Measurements from ENCODE around the gene MANEAL.
"Not testable (repeated sequence)": the region's sequence is repeated elsewhere in the genome, so short reads cannot be mapped to it uniquely, and the experiment has no call there.

MANEAL gene, protein sequence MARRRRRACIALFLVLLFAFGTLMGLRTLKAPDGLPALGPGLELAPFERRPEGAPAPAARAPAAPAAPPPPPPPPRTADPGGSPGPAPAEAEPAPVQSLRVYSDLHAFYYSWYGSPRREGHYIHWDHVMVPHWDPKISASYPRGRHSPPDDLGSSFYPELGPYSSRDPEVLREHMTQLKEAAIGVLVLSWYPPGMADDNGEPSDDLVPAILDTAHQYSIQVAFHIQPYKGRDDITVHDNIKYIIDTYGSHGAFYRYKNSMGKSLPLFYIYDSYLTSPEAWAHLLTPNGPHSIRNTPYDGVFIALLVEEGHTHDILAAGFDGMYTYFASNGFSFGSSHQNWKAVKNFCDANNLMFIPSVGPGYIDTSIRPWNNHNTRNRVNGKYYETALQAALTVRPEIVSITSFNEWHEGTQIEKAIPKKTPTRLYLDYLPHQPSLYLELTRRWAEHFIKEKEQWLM

DNA sequence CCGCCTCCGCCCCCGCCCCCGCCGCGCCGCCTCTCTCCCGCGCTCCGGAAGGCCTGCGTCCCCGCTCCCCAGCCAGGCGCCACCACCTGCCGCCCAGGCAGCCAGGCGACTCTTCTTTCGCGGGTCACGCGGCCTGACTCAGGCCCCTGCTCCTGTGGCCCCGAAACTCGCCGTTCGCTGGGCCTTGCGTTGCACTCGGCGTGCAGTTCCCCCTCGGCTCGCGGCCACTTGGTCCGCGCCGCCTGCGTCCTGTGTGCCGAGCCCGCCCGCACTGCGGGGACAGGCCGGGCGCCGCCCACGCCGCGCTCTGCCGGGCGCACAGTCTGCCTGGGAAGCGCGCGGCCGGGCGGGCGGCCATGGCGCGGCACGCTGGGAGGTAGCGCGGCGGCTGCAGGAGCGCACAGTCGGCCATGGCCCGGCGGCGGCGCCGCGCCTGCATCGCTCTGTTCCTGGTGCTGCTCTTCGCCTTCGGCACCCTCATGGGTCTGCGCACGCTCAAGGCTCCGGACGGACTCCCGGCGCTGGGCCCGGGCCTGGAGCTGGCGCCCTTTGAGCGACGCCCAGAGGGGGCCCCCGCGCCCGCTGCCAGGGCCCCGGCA is at the start of gene MANEAL:
Gene MANEAL, plus strand, starts transcription at position 75 of the 599 bp plus-strand sequence. Its CDS starts 336 bp downstream, at position 411.
- no peak for FAIRE-seq

DNA sequence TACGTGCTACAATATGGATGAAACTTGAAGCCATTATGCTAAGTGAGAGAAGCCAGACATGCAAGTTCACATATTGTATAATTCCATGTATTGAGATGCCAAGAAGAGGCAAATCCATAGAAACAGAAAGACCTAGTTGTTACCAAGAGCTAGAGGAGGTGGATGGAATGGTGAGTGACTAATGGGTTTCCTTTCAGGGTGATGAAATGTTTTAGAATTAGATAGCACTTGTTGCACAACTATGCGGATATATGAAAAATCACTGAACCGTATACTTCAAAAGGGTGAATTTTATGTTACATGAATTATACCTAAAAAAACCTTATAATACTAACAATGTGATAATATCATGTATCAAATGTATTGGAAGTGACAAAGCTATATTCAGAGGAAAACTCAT is 46.8 kb upstream of the MANEAL start:
- FAIRE-seq = no peak

DNA sequence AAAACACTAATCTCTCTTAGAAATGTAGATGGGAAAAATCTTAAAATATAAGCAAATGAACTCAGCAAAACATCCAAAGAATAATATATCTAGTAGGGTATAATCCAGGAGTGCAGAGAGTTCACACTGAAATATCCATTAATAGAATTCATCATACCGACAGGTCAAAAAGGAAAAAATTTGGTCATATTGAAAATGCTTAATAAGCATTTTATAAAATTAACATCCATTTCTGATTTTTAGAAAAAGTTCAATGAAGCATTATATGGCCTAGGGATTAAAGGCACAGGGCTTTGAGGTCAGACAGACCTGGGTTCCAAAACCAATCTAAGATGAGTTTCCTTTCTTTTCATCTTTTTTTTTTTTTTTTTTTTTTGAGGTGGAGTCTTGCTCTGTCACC is 45.1 kb upstream of the MANEAL start:
- FAIRE-seq = no peak

DNA sequence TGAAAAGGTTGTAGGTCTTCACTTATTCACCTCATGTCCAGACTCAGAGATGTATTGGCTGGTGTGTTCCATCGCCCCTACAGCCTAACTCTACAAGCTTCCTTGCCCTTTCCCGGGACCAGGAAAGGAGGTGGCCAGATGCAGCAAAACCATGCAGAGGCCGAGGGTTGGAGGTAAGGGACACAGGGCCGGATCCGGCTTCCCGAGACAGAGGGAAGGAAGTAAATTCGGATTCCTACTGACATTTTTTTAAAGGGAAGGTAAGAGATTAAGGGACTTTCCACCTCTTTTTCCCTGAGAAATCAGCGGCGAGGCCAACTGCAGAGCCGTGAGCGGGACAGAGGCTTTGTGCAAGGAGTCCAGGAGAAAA is 41.4 kb upstream of the MANEAL start:
- FAIRE-seq = no peak

DNA sequence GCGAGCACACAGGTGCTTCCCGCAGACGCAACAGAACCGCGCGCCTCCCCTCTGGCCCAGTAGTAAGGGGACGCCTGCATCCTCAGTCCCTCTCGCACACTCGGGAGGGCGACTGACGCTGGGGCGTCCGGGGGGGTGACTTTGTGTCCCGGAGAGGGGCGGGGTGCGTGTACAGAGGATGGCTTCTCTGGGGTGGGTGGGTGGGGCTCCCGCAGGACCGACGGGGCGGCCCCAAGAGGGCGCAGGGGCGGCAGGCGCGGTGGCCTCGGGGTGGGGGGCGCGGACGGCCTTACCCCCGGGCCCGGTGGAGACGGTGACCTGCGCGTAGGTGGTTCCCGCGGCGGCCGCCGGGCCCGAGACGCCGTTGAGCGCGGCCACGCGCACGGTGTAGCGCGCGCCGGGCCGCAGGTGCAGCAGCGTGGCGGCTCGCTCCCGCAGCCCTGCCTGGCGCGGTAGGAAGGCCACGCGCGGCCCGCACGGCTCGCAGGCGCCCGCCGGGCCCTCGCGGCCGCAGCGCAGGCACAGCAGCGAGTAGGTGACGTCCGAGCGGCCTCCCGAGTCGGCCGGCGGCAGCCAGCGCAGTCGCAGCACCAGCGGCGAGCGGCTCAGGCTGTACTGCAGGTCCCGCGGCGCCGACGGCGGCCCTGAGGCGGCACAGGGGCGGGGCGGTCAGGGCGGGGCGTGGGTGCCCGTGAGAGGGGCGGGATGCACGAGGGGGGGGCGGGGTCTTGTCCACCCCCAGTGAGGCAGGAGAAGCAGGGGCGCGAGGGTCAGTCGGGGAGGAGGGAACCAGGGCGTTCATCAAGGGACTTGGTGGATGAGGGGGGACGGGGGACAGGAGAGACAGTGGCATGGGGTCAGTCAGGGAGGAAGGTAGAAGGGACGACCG is 40.8 kb upstream of the MANEAL start:
- FAIRE-seq = no peak

DNA sequence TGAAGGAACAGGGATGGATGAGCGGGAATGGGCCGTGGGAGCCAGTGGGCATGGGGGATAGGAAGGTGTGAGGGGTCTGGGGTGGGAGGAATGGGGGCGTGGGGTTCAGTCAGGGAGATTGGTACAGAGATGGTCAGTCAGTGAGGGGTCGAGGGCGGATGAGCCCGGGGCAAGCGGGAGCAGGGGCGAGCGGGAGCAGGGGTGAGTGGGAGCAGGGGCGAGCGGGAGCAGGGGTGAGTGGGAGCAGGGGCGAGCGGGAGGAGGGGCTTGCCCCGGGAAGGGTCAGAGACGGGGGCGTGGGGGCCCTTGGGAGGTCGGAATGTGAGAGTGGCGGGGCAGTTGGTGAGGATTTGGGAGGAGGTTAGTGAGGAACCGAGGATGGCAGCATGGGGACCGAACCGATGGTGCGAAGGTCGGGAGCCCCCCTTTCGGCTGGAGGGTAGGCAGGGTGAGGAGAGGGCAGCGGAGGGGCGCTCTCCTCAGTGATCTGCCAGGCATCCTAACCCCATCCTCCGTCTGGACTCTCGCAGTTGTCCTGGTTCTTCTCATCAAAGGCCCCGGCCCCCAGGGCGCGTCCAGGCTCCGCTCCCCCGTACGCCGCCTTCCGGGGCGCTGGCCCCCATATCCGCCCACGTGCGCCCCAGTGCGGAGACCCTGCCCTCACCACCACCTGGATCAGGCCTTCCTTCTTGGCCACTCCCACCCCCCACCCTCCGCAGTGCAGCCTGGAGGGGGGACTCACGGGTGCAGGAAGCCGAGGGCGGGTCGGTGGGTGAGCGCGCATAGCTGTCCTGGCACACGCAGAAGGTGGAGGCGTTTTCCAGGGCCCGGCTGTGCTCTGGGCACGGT is 40.0 kb upstream of the MANEAL start:
- no peak for FAIRE-seq

DNA sequence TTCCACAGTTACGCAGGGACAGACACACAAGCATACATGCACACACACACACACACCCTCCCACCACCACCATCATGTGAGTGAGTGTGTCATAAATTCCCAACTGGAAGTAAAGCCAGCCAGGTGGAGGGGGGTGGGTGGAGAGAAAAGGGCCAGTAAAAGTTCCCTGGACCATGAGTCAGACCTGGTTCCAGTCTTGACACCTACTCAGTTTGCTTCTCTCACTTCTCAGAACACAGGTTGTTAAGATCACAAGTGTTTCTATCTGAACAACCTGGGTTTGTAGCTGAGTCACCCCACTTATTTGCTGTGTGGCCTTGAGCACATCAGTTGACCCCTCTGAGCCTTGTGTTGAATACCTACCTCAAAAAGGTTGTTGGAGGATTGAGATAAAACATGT is 38.4 kb upstream of the MANEAL start:
- no peak for FAIRE-seq

DNA sequence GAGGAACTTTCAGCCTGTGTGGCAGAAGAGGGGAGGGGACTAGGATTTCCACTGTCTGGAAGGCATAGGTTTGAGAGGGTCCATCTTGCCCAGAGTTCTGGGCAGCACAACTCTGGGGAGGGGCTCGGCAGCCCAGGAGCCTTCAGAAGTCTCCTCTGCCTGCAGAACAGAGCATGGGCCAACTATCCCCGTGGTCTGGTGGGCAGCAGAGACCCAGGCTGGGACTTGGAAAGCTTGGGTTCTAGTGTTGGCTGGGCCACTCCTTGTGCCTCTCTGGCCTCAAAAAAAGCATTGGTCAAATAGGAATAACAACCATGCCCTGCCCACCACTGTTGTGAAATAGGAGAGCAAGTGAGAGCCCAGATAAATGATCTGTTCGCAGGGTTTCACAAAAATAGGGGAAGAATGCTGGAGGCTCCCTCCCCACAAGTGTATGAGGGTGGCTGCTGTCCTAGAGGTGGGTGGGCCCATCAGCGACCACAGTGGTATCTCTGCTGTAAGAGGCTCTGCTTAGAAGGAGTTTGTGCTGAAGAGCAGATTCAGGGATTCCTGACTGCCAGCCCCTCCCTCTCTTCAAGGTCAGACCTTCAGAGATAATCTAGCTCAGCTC is 37.6 kb upstream of the MANEAL start:
- FAIRE-seq = no peak

DNA sequence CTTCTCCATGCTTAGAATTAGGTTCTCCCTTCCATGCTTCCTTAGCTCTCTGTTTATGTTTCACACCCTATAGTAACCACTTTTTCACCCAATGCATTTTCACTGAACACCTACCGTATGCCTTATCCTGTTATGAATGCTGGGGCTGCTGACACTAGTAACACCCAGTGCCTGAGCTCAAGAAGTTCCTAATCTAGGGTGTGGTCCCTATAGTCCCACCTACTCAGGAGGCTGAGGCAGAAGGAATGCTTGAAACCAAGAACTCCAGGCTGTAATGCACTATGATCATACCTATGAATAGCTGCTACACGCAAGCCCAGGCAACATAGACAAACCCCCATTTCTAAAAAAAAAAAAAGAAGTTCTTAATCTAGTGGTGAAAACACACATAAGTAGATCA is 34.2 kb upstream of the MANEAL start:
- FAIRE-seq = no peak

DNA sequence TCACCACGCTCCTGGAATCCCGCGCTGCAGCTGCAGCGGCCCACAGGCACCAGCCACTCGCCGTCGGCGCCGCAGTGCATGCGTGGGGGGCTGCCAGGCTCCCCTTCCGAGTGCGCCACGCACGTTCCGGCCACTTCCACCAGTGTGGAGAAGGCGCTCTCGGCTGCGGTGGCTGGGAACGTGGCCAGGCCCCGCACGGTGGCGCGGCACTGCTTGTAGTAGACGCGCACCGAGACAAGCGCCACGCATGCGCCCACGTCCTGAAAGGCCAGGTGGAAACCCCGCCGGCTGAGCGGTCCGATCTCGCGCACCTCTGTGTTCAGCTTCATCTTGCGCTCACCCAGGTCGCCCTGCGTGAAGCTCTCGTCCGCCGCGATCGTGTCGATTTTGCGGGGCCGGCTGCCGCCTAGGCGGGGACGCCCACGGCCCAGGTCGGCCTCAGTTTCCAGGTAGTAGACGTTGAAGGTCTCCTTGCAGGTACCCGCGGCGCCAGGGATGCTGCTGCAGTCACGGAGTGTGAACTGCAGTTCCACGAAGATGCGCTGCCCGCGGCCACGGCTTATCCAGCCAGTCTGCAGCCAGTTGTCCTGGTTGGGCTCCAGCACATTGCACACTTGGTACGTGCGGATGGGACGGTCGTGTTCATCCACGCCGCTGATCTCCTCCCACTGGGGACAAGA is 32.1 kb upstream of the MANEAL start:
- no peak for FAIRE-seq

DNA sequence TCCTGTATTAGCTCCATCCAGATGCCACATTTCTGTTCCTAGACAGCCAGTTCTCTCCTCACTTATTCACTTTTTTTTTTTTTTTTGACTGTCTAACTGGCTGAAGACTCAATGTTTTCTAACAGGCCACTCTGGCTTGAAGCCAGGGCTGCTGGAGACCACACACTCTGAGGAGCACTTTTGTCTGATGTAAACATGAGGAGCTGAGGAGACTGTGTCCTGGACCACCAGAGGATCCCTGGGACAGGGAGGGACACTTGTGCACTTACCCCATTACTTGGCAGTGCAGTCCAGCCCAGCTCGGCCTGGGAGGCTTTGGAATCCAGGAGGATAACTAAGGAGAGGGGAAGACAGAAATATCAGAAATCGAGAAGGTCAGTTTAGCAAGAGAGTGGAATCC is 31.1 kb upstream of the MANEAL start:
- FAIRE-seq = no peak

DNA sequence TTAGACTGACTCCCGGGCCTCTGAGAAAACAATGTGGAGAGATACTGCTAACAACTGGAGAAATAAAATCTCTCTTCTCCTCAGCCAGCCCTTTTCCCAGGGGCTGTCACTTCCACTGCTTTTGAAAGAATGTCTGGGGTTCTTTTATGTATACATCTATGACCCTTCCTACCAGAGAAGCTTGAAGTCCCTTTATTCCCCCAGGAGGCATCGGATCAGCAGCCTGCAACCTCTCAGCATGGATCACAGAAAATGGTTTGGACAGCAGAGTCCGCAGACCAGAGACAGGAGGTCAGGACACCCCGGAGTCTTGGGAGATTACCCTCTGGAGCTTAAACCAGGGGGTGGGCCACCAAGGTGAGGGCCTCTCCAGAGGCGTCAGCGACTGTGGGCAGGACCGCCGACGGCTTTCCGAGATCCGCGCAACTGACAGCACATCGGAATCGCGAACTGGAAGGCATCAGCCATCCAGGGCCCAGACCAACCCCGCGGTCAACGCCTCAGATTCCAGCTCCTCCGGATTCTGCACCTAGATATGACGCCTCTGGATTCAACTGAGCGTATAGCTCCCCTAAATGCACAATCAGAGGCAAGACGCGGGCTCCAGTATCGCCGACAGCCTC is 29.7 kb upstream of the MANEAL start:
- no peak for FAIRE-seq

DNA sequence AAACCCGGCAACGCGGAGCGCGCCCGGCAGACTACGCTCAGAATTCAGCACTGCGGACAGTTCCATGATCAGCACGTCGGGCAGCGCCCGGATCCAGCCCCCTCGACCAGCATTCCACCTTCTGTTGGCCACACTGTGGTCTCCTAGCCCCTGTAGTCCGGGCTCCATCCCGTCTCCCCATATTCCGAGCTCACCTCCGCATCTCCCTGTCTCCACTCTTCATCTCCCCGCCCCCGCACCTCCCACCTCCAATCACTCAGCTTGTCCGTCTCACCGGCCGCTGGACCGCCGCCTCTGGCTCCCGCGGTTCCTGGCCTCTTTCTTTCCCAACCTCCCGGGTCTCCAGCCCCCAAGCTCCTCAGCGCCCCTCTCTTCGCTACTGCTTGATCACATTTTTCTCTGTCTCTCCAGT is 29.2 kb upstream of the MANEAL start:
- FAIRE-seq = no peak

DNA sequence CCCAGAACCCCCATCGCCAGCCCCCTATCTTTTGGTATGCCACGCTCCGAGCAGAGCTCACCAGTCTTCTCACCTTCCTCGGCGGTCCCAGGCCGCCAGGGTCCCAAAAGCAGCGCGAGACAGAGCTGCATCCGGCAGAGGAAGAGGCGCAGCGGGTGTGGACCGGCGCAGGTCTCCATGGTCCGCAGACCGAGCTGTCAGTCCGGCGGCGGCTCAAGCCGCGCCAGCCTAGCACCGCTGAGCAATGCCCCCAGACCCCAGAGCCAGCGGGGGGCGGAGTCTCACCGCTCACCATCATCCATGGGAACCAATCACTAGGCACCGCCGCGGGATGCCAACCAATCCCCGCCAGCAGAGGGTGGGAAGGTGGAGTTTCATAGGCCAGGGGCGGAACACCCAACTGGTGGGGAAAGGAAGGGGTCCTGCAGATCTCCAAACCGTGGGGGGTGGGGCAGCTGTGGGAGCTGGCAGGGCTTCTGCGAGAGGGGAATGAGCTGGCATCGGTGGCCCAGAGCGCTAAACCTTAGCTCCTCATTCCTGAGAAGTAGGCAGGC is 28.7 kb upstream of the MANEAL start, which contains the start of gene EPHA10:
Gene EPHA10, minus strand, starts transcription at position 233 of the 554 bp plus-strand sequence. Its CDS starts 54 bp downstream, at position 179.
- FAIRE-seq = no peak

DNA sequence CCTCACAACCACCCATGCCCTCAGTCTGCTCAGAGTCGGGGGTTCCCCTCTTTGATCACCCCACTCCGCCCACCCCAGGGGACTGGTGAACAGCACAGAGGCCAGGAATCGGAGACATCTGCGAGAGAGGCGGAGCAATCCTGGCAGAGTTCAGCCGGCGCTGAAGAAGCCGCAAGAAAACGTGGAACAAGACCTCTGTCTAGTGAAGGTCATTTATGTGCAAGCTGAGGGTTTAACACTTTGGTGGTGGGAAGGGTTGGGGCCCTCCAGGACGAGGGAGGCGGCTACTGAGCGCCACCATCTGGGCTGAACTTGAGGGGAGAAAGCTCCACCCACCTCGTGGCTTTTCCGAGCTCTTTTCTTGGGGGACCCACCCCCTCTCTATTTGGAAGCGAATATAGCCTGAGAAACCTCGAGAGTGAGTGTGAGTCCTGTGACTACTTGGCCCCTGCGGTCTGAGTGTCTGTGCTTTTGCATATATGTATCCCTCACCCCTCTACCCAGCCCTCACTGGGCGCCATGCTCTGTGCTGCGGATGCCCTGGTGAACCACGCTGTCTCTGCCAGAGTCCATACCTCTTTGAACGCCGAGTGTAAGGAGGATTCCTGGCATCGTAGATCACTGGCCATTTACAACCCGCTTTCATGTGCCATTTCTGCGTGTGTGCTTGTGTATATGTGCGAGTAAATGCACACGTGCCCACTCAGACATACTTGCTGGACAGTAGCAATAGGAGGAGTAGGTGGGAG is 27.6 kb upstream of the MANEAL start:
- no peak for FAIRE-seq

DNA sequence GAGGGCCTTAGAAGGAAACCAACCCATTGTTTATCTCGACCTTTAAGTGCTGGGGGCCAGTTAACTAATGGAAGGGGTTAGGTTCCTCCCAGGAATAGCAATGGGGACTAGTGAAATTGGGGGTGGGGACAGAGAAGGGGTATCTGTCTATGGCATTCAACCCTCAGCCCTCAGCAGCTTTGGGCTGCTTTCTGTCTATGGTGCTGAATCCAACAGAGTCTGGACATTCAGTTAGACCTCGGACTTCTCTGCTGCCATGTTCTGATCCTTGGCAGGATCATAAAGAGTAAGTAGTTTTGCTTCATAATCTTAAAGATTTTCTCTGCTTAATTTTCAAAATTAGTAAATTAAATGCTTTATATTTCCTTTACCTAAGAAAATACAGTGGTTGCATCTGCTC is 26.2 kb upstream of the MANEAL start:
- FAIRE-seq = no peak

DNA sequence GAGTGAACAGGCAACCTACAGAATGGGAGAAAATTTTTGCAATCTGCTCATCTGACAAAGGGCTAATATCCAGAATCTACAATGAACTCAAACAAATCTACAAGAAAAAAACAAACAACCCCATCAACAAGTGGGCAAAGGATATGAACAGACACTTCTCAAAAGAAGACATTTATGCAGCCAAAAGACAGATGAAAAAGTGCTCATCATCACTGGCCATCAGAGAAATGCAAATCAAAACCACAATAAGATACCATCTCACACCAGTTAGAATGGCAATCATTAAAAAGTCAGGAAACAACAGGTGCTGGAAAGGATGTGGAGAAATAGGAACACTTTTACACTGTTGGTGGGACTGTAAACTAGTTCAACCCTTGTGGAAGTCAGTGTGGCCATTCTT is 22.2 kb upstream of the MANEAL start:
- not testable (repeated sequence) for FAIRE-seq

DNA sequence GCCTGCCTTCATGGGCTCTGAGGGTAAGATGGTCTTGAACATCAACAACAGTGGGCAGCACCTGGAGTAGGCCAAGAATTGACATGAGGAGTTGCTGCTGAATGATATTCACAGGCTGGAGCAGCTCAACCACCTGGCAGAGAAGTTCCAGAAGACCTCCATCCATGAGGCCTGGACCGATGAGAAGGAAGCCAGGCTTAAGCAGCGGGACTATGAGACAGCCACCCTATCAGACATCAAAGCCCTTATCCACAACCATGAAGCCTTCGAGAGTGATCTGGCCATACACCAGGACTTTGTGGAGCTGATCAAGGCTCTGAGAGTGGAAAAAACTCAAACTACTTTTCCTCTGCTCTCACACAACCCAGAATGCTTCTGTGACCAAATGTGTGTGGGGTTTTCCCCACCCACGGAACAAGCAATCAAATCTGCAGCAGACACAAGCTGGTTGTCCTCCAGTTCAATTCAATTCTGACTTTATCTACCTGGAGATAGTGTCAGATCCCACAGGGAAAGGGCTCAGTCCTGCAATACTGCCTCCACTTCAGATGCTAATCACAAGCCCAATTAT is 16.6 kb upstream of the MANEAL start:
- FAIRE-seq = no peak

DNA sequence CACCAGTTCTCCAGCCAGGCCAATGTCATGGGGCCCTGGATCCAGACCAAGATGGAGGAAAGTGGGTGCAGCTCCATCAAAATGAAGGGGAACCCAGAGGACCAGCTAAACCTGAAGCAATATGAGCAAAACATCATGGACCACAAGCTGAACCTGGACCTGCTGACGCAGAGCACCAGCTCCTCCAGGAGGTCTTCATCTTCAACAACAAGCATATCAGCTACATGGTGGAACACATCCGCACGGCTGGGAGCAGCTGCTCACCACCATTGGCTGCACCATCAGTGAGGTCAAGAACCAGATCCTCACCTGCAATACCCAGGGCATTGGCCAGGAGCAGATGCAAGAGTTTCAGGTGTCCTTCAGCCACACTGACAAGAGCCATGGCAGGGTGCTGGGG is 15.0 kb upstream of the MANEAL start:
- FAIRE-seq = no peak
